H1 (cell line): ENCODE measurements around the gene GARNL3. TPM values are rescaled to one million over a fixed set of nuclear protein-coding genes. Genes with fewer than 3 reads are reported as not detected.

ENCODE experiments used
- CTCF ChIA-PET: fragments of 300-600 bp; sonication (Branson Sonifier 250); formaldehyde crosslinking; loops from one replicate; lab custom pipeline; 2021; ENCODE audit not compliant: partially characterized antibody; lab: Charles Lee
- POLR2A ChIA-PET: fragments of 300-600 bp; sonication (Branson Sonifier 250); formaldehyde crosslinking; loops from one replicate; lab custom pipeline; 2021; ENCODE audit warnings: inconsistent platforms; ENCODE audit not compliant: partially characterized antibody; lab: Charles Lee
- DNase-seq, 2 experiments: peaks; one replicate each; pipeline versions ENCODE4 v3.0.0 to v3.0.0-alpha.2; 2010 to 2022; ENCODE audit warnings: low spot score in 2 of 2, low read depth in 1 of 2, mixed read lengths in 1 of 2
- FAIRE-seq: peaks from 2 replicates; lab custom pipeline; 2011; peaks lifted over from hg19 to GRCh38; lab: Jason Lieb, UNC
- H2AFZ ChIP-seq: 2 replicates; pipeline ENCODE4 v1.8.1; 2012; ENCODE audit warnings: low read length, inconsistent platforms
- H2AK5ac ChIP-seq: 2 replicates; pipeline ENCODE4 v1.6.1; 2013; ENCODE audit warnings: low read depth, low read length
- H2BK120ac ChIP-seq: replicated peaks from 2 replicates; pipeline ENCODE3; 2013; ENCODE audit warnings: low read depth, low read length, inconsistent platforms
- H2BK12ac ChIP-seq: 2 replicates; pipeline ENCODE4 v1.6.1; 2013; ENCODE audit warnings: low read depth, low read length
- H2BK15ac ChIP-seq: 2 replicates; pipeline ENCODE4 v1.6.1; 2013; ENCODE audit warnings: low read length
- H2BK20ac ChIP-seq: 2 replicates; pipeline ENCODE4 v1.6.1; 2013; ENCODE audit warnings: low read length
- H2BK5ac ChIP-seq: 2 replicates; pipeline ENCODE4 v1.6.1; 2013; ENCODE audit warnings: low read depth, low read length
- H3K14ac ChIP-seq: 2 replicates; pipeline ENCODE4 v1.6.1; 2013; ENCODE audit warnings: inconsistent platforms; ENCODE audit not compliant: insufficient read length
- H3K18ac ChIP-seq: 2 replicates; pipeline ENCODE4 v1.6.1; 2013; ENCODE audit warnings: low read length; ENCODE audit errors: extremely low read depth
- H3K23ac ChIP-seq: 2 replicates; pipeline ENCODE4 v1.6.1; 2013; ENCODE audit warnings: inconsistent platforms; ENCODE audit not compliant: insufficient read length
- H3K23me2 ChIP-seq: 2 replicates; pipeline ENCODE4 v1.6.1; 2013; ENCODE audit warnings: low read depth, low read length
- H3K27ac ChIP-seq: 2 replicates; pipeline ENCODE4 v1.6.1; 2011; ENCODE audit warnings: low read depth, low read length, inconsistent platforms
- H3K27me3 ChIP-seq, 4 experiments: replicated peaks in 1 of 4; 1 replicate in 1 of 4; 2 replicates in 3 of 4; pipeline versions ENCODE4 v1.6.1 to v1.8.1; 2011 to 2013; ENCODE audit warnings: low read length in 3 of 4, mild to moderate bottlenecking in 3 of 4, inconsistent platforms in 2 of 4, mixed read lengths in 2 of 4, moderate library complexity in 1 of 4; ENCODE audit not compliant: control insufficient read depth in 3 of 4, insufficient read depth in 3 of 4; ENCODE audit errors: extremely low read depth in 1 of 4
- H3K36me3 ChIP-seq, 4 experiments: 2 replicates each; pipeline versions ENCODE4 v1.6.1 to v1.8.1; 2011 to 2013; ENCODE audit warnings: mild to moderate bottlenecking in 4 of 4, low read length in 3 of 4, moderate library complexity in 2 of 4, control low read depth in 1 of 4, inconsistent platforms in 1 of 4; ENCODE audit not compliant: insufficient read depth in 4 of 4, control insufficient read depth in 2 of 4
- H3K4ac ChIP-seq: replicated peaks from 2 replicates; pipeline ENCODE3; 2013; ENCODE audit warnings: low read length, low read depth, mixed read lengths, inconsistent platforms; ENCODE audit not compliant: insufficient read length
- H3K4me1 ChIP-seq, 4 experiments: replicated peaks in 1 of 4; 1 replicate in 1 of 4; 2 replicates in 3 of 4; pipeline versions ENCODE4 v1.6.1 to v1.8.1; 2011 to 2013; ENCODE audit warnings: low read length in 3 of 4, inconsistent platforms in 2 of 4, mixed read lengths in 1 of 4; ENCODE audit not compliant: insufficient read depth in 4 of 4, control insufficient read depth in 3 of 4
- H3K4me2 ChIP-seq, 2 experiments: 2 replicates each; pipeline versions ENCODE4 v1.6.1 to v1.8.1; 2011 to 2013; ENCODE audit warnings: low read depth in 2 of 2, low read length in 2 of 2, control low read depth in 1 of 2, inconsistent platforms in 1 of 2, mild to moderate bottlenecking in 1 of 2; ENCODE audit not compliant: insufficient read depth in 1 of 2
- H3K4me3 ChIP-seq, 4 experiments: fragments of 200-600, 300-600 bp in 1 of 4; sonication (generic), shearing (Covaris generic), sonication (Bioruptor Twin) in 1 of 4; 2 replicates each; pipeline versions ENCODE4 v1.5.1 to v1.8.1; 2011 to 2016; ENCODE audit warnings: low read length in 4 of 4, low read depth in 3 of 4, control low read depth in 2 of 4, inconsistent platforms in 2 of 4, mild to moderate bottlenecking in 2 of 4, mixed read lengths in 1 of 4, moderate library complexity in 1 of 4; ENCODE audit not compliant: insufficient read depth in 2 of 4; ENCODE audit errors: extremely low read depth in 1 of 4
- H3K56ac ChIP-seq: replicated peaks from 2 replicates; pipeline ENCODE3; 2013; ENCODE audit warnings: low read depth, mild to moderate bottlenecking, mixed read lengths, low read length, inconsistent platforms; ENCODE audit not compliant: insufficient read length
- H3K79me1 ChIP-seq: 2 replicates; pipeline ENCODE4 v1.6.1; 2013; ENCODE audit warnings: low read depth, low read length, control low read depth
- H3K79me2 ChIP-seq, 2 experiments: 2 replicates each; pipeline versions ENCODE4 v1.6.1 to v1.8.1; 2012 to 2013; ENCODE audit warnings: low read length in 2 of 2, mild to moderate bottlenecking in 2 of 2, inconsistent platforms in 1 of 2; ENCODE audit not compliant: insufficient read depth in 2 of 2, control insufficient read depth in 1 of 2
- H3K9ac ChIP-seq, 4 experiments: replicated peaks in 1 of 4; 1 replicate in 1 of 4; 2 replicates in 3 of 4; pipeline versions ENCODE4 v1.6.1 to v1.8.1; 2011 to 2013; ENCODE audit warnings: low read depth in 3 of 4, low read length in 3 of 4, control low read depth in 2 of 4, mild to moderate bottlenecking in 2 of 4, moderate library complexity in 2 of 4, inconsistent platforms in 1 of 4; ENCODE audit errors: extremely low read depth in 1 of 4
- H3K9me3 ChIP-seq, 2 experiments: 2 replicates each; pipeline versions ENCODE4 v1.6.1 to v1.8.1; 2012 to 2013; ENCODE audit warnings: mild to moderate bottlenecking in 2 of 2, moderate library complexity in 2 of 2, control low read depth in 1 of 2, inconsistent platforms in 1 of 2, low read depth in 1 of 2, low read length in 1 of 2, mixed read lengths in 1 of 2; ENCODE audit not compliant: insufficient read depth in 2 of 2
- H4K20me1 ChIP-seq, 2 experiments: replicated peaks in 1 of 2; 2 replicates each; pipeline versions ENCODE3 to v1.8.1; 2011 to 2013; ENCODE audit warnings: inconsistent platforms in 2 of 2, low read length in 2 of 2, mild to moderate bottlenecking in 1 of 2; ENCODE audit not compliant: insufficient read depth in 2 of 2, control insufficient read depth in 1 of 2
- H4K5ac ChIP-seq: 2 replicates; pipeline ENCODE4 v1.6.1; 2013; ENCODE audit warnings: low read length, low read depth, mixed read lengths, inconsistent platforms; ENCODE audit not compliant: insufficient read length
- H4K8ac ChIP-seq: 2 replicates; pipeline ENCODE4 v1.8.0; 2013; ENCODE audit warnings: mild to moderate bottlenecking, moderate library complexity, low read length, inconsistent platforms; ENCODE audit not compliant: insufficient read depth; ENCODE audit errors: extremely low read depth
- H4K91ac ChIP-seq: replicated peaks from 2 replicates; pipeline ENCODE3; 2013; ENCODE audit warnings: low read length, mixed read lengths, inconsistent platforms; ENCODE audit not compliant: insufficient read length
- RAD21 ChIP-seq, 2 experiments: IDR thresholded peaks in 1 of 2; conservative IDR thresholded peaks in 1 of 2; 2 replicates each; pipeline ENCODE4 v1.6.1; 2011; ENCODE audit warnings: low read depth in 2 of 2, low read length in 2 of 2, improper control_type of control experiment in 1 of 2, inconsistent platforms in 1 of 2, mild to moderate bottlenecking in 1 of 2, moderate library complexity in 1 of 2
- RFX5 ChIP-seq: IDR thresholded peaks from 2 replicates; pipeline ENCODE4 v1.6.1; 2011; ENCODE audit warnings: low read depth, low read length, improper control_type of control experiment, borderline replicate concordance
- WGBS, 2 experiments: shearing (Covaris generic) in 1 of 2; methylation state at CpG; one replicate each; pipeline versions ENCODE4 v1.1.6 to v1.1.7; 2013 to 2015; ENCODE audit warnings: low lambda C conversion rate in 2 of 2, mixed read lengths in 2 of 2, inconsistent platforms in 1 of 2, low coverage in 1 of 2, missing lambda C conversion rate in 1 of 2; ENCODE audit not compliant: insufficient replicate concordance in 2 of 2, insufficient coverage in 1 of 2, insufficient read length in 1 of 2; ENCODE audit errors: extremely low coverage in 1 of 2, missing lambda C conversion rate in 1 of 2; 5-methylcytosine and 5-hydroxymethylcytosine counted together
- polyA plus RNA-seq, 7 experiments: library from polyadenylated mRNA; depleted of rRNA in 3 of 7; stranded (reverse) in 5 of 7; unstranded in 2 of 7; fragments of >200 nt in 5 of 7; fragments of 200-250 nt in 2 of 7; gene quantifications; 1 replicate in 5 of 7; 2 replicates in 1 of 7; 4 replicates in 1 of 7; pipeline versions ENCODE4 v1.2.1 to v1.2.3, GENCODE V29; 2011 to 2013; ENCODE audit warnings: missing spikeins in 2 of 7, mixed read lengths in 2 of 7
- total RNA-seq: library from RNA; stranded (reverse); fragmentation: NEBNext Ultra II Directional; extraction: Animal tissue kit (Norgen Biotek cat#: 25700); gene quantifications from 2 replicates; pipeline ENCODE4 v1.2.1, GENCODE V29; 2021
- TF ChIP-seq, protein P1 (sequence below), 3 experiments: IDR thresholded peaks; 1 replicate in 2 of 3; 2 replicates in 1 of 3; pipeline versions ENCODE4 v1.5.1 to v1.6.1; 2011; ENCODE audit warnings: low read length in 3 of 3, mild to moderate bottlenecking in 3 of 3, inconsistent platforms in 2 of 3, low read depth in 1 of 3, moderate library complexity in 1 of 3; ENCODE audit not compliant: insufficient read depth in 1 of 3; ENCODE audit errors: control extremely low read depth in 1 of 3

GARNL3 gene
- total and polyA plus RNA-seq, 2 of the 8 experiments (the other 6 are each of a cell fraction or from before 2014, with no cell fraction given): 6.5 to 18.3 TPM

DNA sequence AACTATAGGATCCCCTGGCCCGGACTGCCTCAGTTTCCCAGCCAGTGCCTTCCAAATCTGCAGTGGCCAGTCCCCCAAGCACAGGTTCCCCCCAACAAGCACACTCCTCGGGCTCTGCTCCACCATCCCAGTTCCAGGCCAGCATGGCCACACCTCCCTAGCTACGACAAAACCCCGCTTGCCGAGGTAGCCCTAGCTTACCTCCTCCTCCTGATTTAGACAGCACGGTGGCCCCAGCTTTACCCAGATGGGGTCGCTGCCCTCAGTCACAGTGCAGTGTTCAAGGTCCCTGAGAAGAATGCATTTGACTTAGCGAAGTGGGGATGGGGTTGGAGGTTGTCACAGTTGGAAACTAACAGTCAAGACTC is 40.8 kb upstream of the GARNL3 start:
- H3K23me2 ChIP-seq: peaks cover 13% of the 10 kb centered on the region
- no peaks in the 10 kb centered on the region for H3K36me3 ChIP-seq
- no peak overlapping the region for H2BK120ac ChIP-seq
- no peak overlapping the region for H4K5ac ChIP-seq
- H3K4ac ChIP-seq: no peak overlapping the region
- no peak overlapping the region for H4K8ac ChIP-seq
- DNase-seq (no peak), FAIRE-seq (no peak)
- H3K79me2 ChIP-seq: no peaks in the 10 kb centered on the region
- H4K91ac ChIP-seq: no peak overlapping the region
- TF ChIP-seq, protein P1, sequence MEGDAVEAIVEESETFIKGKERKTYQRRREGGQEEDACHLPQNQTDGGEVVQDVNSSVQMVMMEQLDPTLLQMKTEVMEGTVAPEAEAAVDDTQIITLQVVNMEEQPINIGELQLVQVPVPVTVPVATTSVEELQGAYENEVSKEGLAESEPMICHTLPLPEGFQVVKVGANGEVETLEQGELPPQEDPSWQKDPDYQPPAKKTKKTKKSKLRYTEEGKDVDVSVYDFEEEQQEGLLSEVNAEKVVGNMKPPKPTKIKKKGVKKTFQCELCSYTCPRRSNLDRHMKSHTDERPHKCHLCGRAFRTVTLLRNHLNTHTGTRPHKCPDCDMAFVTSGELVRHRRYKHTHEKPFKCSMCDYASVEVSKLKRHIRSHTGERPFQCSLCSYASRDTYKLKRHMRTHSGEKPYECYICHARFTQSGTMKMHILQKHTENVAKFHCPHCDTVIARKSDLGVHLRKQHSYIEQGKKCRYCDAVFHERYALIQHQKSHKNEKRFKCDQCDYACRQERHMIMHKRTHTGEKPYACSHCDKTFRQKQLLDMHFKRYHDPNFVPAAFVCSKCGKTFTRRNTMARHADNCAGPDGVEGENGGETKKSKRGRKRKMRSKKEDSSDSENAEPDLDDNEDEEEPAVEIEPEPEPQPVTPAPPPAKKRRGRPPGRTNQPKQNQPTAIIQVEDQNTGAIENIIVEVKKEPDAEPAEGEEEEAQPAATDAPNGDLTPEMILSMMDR (IDR thresholded peaks at IDR 0.05; ENCODE audit: control extremely low read depth in 1 of 3, insufficient read depth in 1 of 3, low read depth in 1 of 3, low read length in 3 of 3): peak; percentile 25 to 67 (median 53)
- TF ChIP-seq RAD21 (IDR thresholded peaks at IDR 0.05 in 1 of 2, conservative IDR thresholded peaks at IDR 0.05 in 1 of 2; ENCODE audit: low read depth in 2 of 2, low read length in 2 of 2): peak in 1 of 2 experiments; percentile 10; a peak in 3 of 4 replicates
- no peak for TF ChIP-seq RFX5
- H3K4me1 ChIP-seq: peaks cover 0 to 13% (median 8%) of the 10 kb centered on the region in 4 experiments; a peak in 5 of 7 replicates
- H3K9ac ChIP-seq: peak overlapping the region in 1 of 4 experiments; percentile 16; a peak in 2 of 7 replicates
- WGBS, 2 experiments: 29% methylated on average over 8 of the region's 8 CpGs; no CpG with 5 or more reads in 1 of the 2 experiments
- ChIA-PET CTCF (interaction anchor here (0.9 to 3.7 kb wide), 14 partner anchors 9 to 316 kb away, joined by 3 to 16 read pairs (median 5); partner anchors contain the start of gene SLC2A8), POLR2A (interaction anchor here (1.0 to 2.3 kb wide), 9 partner anchors 9 to 227 kb away, joined by 3 to 12 read pairs (median 3); partner anchors contain the start of genes LRSAM1, RPL12 and SLC2A8)
- H3K18ac ChIP-seq: peak overlapping the region; percentile 27
- no peak overlapping the region for H3K23ac ChIP-seq
- H2AK5ac ChIP-seq: no peak overlapping the region
- no peak overlapping the region for H3K27ac ChIP-seq
- peak overlapping the region; percentile 38 to 80 (median 54) for H3K4me3 ChIP-seq
- H3K79me1 ChIP-seq: no peaks in the 10 kb centered on the region
- no peak overlapping the region for H2BK5ac ChIP-seq
- H3K56ac ChIP-seq: no peak overlapping the region
- H3K9me3 ChIP-seq: no peaks in the 10 kb centered on the region
- no peak overlapping the region for H2BK20ac ChIP-seq
- H2BK12ac ChIP-seq: no peak overlapping the region
- H3K14ac ChIP-seq: no peak overlapping the region
- H3K4me2 ChIP-seq: peak overlapping the region; percentile 92 to 98
- H2AFZ ChIP-seq: peak overlapping the region; percentile 49; the same call in 1 of the 2 replicates
- H2BK15ac ChIP-seq: no peak overlapping the region
- H3K27me3 ChIP-seq: peaks cover 2 to 15% (median 13%) of the 10 kb centered on the region in 4 experiments; a peak in 6 of 7 replicates
- peaks cover 2 to 7% of the 10 kb centered on the region in 2 experiments for H4K20me1 ChIP-seq
